GM19372 (cell line): ENCODE data around the gene CPM.

ENCODE experiments used
- ATAC-seq: cut with Tn5 transposase; IDR thresholded peaks from one replicate; pipeline ENCODE4 v1.9.1; 2021; ENCODE audit warnings: mild to moderate bottlenecking, low read depth, moderate library complexity; ENCODE audit not compliant: unreplicated experiment

The CPM gene

DNA sequence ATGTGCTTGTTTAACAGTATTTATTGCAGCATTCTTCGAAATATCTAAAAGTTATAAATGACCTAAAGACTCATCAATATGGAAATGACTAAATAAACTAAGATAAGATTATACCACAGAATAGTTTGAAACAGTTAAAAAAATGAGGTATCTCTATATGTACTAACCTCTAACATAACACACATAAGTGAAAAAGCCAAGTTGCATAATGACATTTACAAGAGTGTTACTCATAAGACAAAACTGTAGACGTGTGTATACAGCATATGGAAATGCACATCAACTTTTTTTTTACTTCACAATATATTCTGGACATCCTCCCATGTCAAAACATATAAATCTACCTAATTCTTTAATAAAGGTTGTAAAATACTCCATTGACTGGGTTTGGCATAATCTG lies 22.8 kb downstream of the CPM start:
- no peak for ATAC-seq

- no peak for ATAC-seq
Measured at GRCh38 chr12:68908076-68908475, 24.9 kb downstream of the CPM start.

GRCh38 chr12:68905733-68906132 lies 27.2 kb downstream of the CPM start:
- ATAC-seq, result no peak

- peak; percentile 69 for ATAC-seq
Measured at GRCh38 chr12:68904351-68904962, 28.5 kb downstream of the CPM start.

DNA sequence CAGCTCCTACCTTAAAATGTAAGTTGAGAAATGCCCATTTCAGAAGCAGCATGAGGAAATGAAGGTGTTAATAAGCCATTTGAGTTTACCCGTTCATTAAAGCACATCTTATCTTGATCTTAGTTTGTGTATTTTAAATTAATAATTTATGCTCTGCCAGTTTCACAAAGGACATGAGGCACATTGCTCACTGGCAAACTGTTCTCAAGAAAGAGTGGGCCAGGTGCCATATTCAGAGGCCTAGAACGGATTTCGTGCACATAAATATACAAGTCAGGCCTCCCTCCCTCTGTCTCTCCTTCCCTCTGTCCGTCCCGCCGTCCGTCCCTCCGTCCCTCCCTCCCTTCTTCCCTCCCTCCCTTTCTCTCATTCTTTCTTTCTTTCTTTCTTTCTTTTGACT lies 29.5 kb downstream of the CPM start:
- ATAC-seq, result no peak

DNA sequence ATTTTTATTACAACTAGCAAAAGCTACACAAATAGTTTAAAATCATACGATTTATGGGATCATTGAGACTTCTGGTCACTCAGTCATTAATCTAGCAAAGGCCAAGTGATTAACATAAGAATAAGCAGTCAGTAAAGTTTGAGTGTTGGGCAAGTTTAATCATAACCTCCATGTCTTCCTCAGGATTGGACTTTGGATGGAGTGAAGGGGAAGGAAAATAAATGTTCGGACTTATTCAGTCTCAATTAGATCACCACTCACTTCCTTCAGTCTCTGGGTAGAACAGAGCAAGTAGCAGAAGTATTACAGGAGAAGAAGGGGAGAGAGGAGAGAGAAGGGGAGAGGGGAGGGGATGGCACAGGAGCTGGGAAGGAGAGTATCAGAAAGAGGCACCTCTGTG lies 31.4 kb downstream of the CPM start:
- no peak for ATAC-seq

DNA sequence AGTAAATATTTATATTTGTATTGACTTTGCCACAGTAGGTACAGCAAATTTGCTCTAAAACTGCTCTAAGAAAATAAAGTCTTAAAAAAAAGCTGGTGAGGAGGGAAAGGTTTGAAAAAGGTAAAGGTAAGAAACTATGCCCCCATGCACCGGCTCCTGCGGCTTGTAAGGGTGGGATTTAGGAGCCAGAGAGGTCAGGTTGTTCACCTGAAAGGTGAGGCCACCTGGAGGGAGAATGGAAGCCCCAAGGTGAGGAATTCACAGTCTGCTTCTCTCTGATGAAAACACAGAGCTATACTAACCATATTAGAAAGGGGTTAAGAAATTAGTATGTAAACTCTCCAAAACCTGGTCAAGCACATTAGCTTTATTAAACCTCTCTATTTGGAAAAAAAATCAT lies 31.8 kb downstream of the CPM start:
- ATAC-seq, result no peak

DNA sequence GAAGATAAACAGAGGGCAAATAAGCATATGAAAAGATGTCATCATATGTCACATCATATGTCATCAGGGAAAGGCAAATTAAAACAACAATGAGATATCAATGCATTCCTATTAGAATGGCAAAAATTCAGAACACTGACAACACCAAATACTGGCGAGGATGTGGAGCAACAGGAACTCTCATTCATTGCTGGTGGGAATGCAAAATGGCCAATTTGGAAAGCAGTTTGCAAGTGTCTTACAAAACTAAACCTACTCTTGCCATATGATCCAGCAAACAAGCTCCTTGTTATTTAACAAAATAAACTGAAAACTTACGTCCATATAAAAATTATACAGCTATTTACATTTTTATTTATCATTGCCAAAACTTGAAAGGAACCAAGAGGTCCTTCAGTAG lies 32.7 kb downstream of the CPM start:
- no peak for ATAC-seq

DNA sequence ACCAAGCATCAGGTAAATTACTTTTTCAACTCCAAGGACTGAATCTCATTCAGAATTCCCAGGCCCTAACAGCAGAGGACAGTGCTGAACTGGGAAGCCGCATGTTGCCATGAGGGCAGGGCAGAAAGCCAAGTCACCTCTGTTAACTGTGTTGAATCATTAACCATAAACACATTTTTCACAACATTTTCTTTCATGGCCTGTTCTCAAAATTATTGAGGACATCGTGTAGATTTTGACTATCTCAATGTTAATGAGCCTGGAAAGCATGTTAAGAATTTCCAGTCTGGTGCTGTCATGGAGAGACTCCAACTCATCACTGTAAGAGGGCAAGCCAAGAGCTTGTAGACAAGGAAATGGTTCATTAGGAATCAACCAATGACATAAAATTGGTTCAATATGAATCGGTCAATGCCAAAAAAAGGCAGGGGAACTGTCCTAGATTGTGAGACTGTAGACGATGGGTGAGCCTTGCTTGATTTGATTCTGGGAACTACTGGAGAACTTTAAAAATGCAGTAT lies 33.7 kb downstream of the CPM start:
- ATAC-seq, result no peak

DNA sequence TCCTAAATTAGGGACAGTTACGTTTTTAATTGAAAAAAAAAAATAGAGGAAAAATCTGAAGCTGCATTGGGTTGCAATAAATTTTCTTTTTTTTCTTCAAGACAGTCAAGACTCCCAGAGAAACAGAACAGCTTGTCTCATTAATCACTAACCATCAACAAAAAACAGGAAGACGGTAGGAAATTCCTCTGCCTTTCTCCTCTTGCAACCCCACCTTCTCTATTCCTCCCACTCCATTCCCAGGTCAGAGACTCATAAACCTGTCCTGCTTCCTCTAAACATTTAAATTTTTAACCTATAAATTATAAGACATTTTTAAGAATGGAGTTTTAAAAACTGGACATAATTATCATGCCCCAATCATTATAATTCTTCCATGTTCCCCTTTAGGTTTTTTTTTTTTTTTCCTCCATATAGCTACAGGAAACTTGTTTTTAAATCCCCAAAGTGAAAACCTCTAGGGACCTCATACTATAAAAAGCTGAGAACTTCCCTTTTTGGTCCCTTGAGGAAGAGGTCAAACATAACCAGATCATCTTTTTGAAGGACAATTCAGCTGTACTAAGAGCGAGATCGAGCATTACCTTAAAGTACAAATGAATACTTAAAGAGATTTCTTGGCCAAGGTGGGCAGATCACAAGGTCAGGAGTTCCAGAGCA lies 36.0 kb downstream of the CPM start:
- no peak for ATAC-seq

DNA sequence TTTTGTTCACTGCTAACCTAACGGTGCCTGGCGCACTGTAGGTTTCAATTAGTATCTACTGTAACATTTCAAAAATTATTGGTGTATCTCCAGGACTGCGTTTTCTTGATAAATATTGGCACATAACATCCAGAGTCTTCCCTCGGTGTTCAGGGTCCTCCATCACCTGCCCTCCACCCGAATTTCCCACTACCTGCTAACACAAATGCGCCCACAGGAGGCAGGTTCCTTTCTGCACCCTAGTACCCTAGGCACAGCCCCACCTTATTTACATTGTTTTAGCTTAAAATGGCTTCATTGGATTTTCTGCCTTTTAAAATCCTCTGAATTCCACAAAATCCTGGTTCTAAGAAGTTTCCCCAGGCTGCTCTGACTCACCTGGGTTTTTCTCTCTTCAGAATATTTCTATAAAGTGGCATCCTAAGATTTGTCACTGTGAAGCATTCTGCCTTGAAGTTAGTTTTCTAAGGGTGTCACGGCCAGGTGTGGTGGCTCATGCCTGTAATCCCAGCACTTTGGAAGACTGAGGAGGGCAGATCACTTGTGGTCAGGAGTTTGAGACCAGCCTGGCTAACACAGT lies 38.6 kb downstream of the CPM start:
- ATAC-seq, result no peak

DNA sequence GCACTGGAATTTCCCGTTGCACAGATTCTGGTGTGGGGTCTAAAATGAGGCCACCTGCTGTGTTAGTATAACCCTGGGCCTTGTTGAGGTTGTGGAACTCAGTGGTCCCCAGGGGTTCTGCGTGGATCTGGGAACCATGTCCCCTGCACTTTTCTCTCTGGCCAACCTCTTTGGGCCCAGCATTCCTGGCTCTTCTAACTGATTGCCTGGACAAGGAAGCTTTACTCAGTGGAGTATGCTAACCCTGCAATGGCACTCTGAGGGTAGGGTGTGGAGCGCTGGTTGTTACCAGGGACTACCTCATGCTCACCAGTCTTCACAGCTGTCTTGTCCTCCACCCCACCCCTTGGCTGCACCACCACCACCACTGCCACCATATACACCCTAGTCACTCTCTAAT lies 39.2 kb downstream of the CPM start:
- no peak for ATAC-seq

DNA sequence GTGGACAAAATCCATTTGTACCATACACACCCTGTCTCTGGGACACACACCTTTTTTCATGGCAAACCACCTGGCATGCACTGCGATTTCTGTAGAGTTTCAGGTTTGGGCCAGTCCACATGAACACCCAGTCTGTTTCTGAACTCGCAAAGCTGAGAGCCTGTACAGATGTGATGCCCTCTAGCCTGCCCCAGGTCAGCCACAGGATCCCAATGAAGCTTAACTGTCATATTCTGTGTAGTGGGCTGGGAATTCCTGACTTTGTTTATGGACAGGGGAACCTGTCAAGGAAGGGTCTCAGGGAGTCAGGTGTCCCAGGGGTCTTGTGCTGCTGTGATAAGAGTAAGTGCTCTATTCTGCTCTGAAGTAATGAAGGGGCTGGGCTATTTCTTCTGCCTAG lies 39.8 kb downstream of the CPM start:
- ATAC-seq, result no peak

GRCh38 chr12:68891141-68891540 lies 41.8 kb downstream of the CPM start:
- no peak for ATAC-seq

DNA sequence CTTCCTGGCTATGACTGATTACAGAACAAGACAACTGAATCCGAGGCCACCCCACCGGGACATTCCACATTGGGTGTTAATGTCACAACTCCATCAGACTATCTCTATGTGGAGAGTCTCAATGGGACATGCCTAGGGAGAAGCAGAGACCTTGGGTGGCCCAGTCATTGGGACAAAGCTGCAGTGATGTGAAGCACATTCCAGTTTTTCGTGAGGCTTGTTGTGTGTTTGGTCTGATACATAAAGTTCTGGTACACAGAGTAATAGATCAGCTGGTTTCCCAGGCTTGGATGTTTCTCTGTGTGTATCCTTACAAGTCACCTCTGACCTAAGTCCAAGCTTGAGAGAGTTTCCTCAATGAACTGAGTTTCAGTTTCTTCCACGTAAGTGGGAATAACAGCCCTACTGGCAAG lies 42.3 kb downstream of the CPM start:
- ATAC-seq, result no peak

- no peak for ATAC-seq
Measured at GRCh38 chr12:68888243-68888642, 44.7 kb downstream of the CPM start.

DNA sequence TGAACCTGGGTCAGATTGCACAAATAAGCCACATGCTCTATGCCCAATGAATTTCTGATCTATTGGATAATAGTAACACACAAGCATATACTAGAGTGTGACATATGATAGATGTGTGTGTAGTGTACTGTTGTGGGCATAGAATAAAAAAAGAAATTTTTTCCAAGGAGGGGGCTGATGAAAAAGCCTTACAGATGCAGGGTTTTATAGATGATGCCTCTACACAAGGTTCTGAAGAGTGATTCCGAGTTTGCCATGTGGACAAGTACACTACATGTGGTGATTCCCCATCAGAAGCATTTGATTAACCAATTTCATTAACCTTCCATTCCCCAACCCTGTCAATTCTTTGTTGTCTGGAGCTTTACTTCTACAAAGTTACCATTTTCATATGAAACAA lies 45.3 kb downstream of the CPM start:
- no peak for ATAC-seq

DNA sequence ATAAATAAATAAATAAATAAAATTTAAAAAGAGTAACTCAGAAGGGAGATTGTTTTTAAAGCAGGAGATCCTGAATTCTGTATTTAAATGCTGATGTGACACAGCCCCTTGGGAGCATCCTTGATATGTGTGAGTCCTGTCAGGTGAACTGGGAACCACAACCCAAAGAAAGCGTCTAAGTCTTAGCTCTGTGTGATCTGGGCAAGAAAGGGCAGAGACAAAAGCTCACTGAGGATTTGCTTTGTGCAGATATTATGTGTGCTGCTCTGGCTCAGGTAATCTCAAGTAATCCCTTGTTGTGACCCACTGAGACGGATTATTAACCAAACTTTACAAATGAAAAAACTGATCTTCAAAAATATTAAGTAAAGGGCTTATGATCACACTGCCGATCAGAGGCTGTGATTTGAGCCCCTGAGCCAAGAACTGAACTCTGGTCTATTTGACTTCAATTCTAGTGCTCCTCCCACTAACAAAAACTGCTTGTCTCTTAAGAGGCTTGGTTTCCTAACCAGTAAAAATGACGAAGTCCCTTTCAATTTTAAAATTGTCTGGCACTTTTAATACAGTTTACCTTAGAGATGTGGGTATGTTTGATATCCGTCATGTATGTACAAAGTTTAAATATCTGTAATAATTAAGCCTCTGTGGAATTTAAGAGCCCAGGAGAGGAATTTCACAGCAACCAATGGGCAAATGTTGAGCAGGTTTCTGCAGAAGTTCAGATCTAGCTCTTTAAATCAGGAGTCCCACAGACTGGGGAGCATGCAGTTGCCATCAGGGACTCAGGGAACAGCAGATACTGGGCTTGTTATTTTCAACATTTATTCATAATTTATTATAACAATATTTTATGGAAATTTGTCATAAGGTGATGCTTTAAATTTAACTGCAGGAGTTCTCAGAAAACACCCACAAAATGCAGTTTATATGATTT lies 46.1 kb downstream of the CPM start:
- no peak for ATAC-seq

DNA sequence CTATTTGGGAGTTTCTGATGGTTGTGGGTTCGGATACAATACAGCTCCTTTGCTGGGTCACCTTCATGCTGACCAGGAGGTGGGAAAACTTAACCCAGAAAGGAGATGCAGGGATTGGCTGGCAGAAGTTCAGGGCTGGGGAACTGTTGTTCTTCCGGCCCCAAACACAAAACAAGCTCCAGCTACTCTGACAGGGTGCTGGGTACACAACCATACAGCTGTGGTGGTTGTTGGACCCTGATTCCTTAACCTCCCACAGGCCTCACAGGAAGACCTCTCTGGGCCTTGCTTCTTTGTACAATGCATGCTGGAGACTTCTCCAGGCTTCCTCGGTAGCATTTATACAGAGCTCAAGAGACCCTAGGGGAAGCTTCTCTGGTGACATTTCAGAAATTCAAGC lies 47.6 kb downstream of the CPM start:
- no peak for ATAC-seq

GRCh38 chr12:68884251-68884650 lies 48.7 kb downstream of the CPM start:
- no peak for ATAC-seq

DNA sequence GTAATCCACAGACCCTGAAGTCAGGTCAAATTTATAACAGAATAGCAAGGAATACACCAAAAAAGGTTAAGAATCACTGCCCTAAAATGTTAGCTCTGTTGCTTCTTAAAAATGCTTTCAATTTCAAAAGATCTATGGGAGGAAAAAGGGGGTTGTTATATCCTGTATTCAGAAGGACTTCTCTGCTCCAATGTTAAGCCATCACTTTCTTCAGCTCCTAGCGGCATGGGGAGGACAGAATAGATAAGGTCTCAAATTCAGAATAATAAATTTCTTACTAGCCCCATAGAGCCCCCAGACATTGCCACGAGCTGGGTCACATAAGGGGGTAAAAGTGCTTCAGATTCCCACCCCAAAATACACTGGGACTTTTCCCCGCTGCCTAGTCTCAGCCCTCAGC lies 49.8 kb downstream of the CPM start:
- no peak for ATAC-seq
